Uterus (tissue), 4 donors: ENCODE measurements around the gene TMEM178B. TPM values are rescaled to one million over a fixed set of nuclear protein-coding genes. Genes with fewer than 3 reads are reported as not detected.

Experiments used
- DNase-seq, 2 donors: peaks; one replicate each; pipeline ENCODE4 v3.0.0-alpha.2; 2019 to 2020
- H3K27ac ChIP-seq, 2 donors: fragments of 200-600 bp; sonication (generic); 1 replicate in 1 of 2; 2 replicates in 1 of 2; pipeline ENCODE4 v1.5.1; 2016 to 2018
- H3K27me3 ChIP-seq, 2 donors: fragments of 200-600 bp; sonication (generic); one replicate each; pipeline ENCODE4 v1.5.1; 2018 to 2019; ENCODE audit warnings: control low read depth in 1 of 2
- H3K36me3 ChIP-seq, 2 donors: fragments of 200-600 bp; sonication (generic); one replicate each; pipeline ENCODE4 v1.5.1; 2019; ENCODE audit warnings: control low read depth in 1 of 2
- H3K4me1 ChIP-seq, 2 donors: fragments of 200-600 bp; sonication (generic); one replicate each; pipeline ENCODE4 v1.5.1; 2018 to 2019; ENCODE audit warnings: control low read depth in 1 of 2
- H3K4me3 ChIP-seq, 2 donors: fragments of 200-600 bp; sonication (generic); 1 replicate in 1 of 2; 2 replicates in 1 of 2; pipeline ENCODE4 v1.5.1; 2018 to 2019; ENCODE audit warnings: mild to moderate bottlenecking in 1 of 2
- H3K9me3 ChIP-seq, 2 donors: fragments of 200-600 bp; sonication (generic); one replicate each; pipeline ENCODE4 v1.5.1; 2019; ENCODE audit warnings: control low read depth in 1 of 2
- CTCF ChIP-seq, 4 experiments: fragments of 200-600 bp in 2 of 4; fragments of 450-650 bp in 2 of 4; sonication (generic) in 2 of 4; IDR thresholded peaks; one replicate each; pipeline ENCODE4 v1.5.1; 2016 to 2019; ENCODE audit warnings: antibody characterized with exemption in 4 of 4, mild to moderate bottlenecking in 2 of 4, moderate library complexity in 1 of 4
- POLR2A ChIP-seq, 2 donors: fragments of 450-650 bp; IDR thresholded peaks; one replicate each; pipeline ENCODE4 v1.6.1; 2016; ENCODE audit warnings: antibody characterized with exemption in 2 of 2, mild to moderate bottlenecking in 1 of 2, moderate library complexity in 1 of 2
- intact Hi-C: fragments of 100-400 bp; cut with DNase I; formaldehyde crosslinking; loops from one replicate; pipeline ENCODE4 v1.15.1; 2023; ENCODE audit warnings: low total_unique reads
- total RNA-seq, 4 donors: library from RNA; depleted of rRNA in 3 of 4; stranded (reverse); fragments of >200 nt in 3 of 4; gene quantifications; one replicate each; pipeline versions ENCODE4 v1.1.0 to v1.2.4, GENCODE V29; 2014 to 2023
- donor health status: DM: yes; HTN: yes; CAD: no.

The TMEM178B gene
- total RNA-seq, 4 donors from 2014 or later = 0.76 to 3.0 TPM; not detected in 2

DNA sequence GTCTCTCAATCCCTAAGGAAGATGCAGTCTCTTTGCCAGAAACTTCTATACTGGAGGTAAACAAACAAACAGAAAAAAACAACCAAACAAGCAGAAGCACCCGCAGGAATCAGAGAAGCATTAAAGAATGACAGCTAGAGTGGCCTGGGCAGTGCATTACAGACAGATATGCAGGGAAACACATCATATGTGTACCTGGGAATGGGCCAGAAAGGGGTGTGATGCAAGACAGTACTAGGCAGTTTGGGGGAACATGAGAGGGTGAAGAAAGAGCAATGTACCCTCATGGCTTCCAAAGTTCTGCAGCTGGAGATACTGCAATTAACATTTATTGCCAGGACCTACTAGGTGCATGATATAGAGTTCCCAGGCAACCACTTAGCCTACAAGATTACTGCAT lies 177.3 kb downstream of the TMEM178B start:
- no peaks in the 10 kb centered on the region for H3K9me3 ChIP-seq
- no peaks in the 10 kb centered on the region for H3K4me1 ChIP-seq
- H3K27ac ChIP-seq = no peak overlapping the region
- intact Hi-C loops = no loop called here
- H3K27me3 ChIP-seq = no peaks in the 10 kb centered on the region
- DNase-seq = no peak
- no peak overlapping the region for H3K4me3 ChIP-seq
- no peaks in the 10 kb centered on the region for H3K36me3 ChIP-seq
- TF ChIP-seq POLR2A (IDR thresholded peaks at IDR 0.05) = no peak
- TF ChIP-seq CTCF (IDR thresholded peaks at IDR 0.05) = no peak

DNA sequence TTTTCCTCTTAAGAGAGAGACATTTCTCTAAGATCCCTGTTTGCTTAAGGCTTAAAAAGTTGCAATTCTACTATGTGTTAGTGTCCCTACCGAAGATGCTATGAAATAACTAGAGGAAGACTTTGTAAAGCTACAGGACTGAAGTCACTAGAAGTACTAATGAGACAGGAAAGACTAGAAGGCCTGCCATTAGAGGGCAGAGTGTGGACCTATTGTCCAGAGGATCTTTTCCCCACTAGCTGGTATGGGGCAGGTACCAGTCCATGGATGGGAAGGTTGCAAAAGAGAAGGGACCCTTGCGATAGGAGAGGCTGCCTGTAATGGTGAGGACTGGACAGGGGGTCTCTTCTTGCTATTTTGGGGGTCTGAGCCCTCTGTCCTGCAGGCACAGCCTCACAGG lies 178.1 kb downstream of the TMEM178B start:
- Histone ChIP-seq H3K4me1 (no peaks in the 10 kb centered on the region), H3K27ac (no peak overlapping the region), H3K9me3 (no peaks in the 10 kb centered on the region), H3K27me3 (no peaks in the 10 kb centered on the region), H3K4me3 (no peak overlapping the region), H3K36me3 (no peaks in the 10 kb centered on the region)
- intact Hi-C loops = no loop called here
- TF ChIP-seq POLR2A (IDR thresholded peaks at IDR 0.05) (no peak), CTCF (IDR thresholded peaks at IDR 0.05) (no peak)
- no peak for DNase-seq

- no peak for DNase-seq
These were observed 183.7 kb downstream of the TMEM178B start for GRCh38 chr7:141257597-141257996.

GRCh38 chr7:141258559-141258958 lies 184.7 kb downstream of the TMEM178B start:
- no peaks in the 10 kb centered on the region for H3K27me3 ChIP-seq
- TF ChIP-seq CTCF (IDR thresholded peaks at IDR 0.05) (no peak), POLR2A (IDR thresholded peaks at IDR 0.05) (no peak)
- intact Hi-C loops = no loop called here
- no peak overlapping the region for H3K4me3 ChIP-seq
- H3K27ac ChIP-seq = no peak overlapping the region
- DNase-seq = no peak
- no peaks in the 10 kb centered on the region for H3K4me1 ChIP-seq
- H3K36me3 ChIP-seq = no peaks in the 10 kb centered on the region
- H3K9me3 ChIP-seq = peaks cover 0 to 3% of the 10 kb centered on the region in 2 donors

More at GRCh38 chr7:141257597-141257996, 183.7 kb downstream of the TMEM178B start:
- intact Hi-C loops = no loop called here
- Histone ChIP-seq H3K4me3 (no peak overlapping the region), H3K36me3 (no peaks in the 10 kb centered on the region), H3K4me1 (no peaks in the 10 kb centered on the region), H3K27ac (no peak overlapping the region), H3K27me3 (no peaks in the 10 kb centered on the region), H3K9me3 (peaks cover 0 to 3% of the 10 kb centered on the region in 2 donors)
- TF ChIP-seq POLR2A (IDR thresholded peaks at IDR 0.05) = no peak
- no peak for TF ChIP-seq CTCF (IDR thresholded peaks at IDR 0.05)

DNA sequence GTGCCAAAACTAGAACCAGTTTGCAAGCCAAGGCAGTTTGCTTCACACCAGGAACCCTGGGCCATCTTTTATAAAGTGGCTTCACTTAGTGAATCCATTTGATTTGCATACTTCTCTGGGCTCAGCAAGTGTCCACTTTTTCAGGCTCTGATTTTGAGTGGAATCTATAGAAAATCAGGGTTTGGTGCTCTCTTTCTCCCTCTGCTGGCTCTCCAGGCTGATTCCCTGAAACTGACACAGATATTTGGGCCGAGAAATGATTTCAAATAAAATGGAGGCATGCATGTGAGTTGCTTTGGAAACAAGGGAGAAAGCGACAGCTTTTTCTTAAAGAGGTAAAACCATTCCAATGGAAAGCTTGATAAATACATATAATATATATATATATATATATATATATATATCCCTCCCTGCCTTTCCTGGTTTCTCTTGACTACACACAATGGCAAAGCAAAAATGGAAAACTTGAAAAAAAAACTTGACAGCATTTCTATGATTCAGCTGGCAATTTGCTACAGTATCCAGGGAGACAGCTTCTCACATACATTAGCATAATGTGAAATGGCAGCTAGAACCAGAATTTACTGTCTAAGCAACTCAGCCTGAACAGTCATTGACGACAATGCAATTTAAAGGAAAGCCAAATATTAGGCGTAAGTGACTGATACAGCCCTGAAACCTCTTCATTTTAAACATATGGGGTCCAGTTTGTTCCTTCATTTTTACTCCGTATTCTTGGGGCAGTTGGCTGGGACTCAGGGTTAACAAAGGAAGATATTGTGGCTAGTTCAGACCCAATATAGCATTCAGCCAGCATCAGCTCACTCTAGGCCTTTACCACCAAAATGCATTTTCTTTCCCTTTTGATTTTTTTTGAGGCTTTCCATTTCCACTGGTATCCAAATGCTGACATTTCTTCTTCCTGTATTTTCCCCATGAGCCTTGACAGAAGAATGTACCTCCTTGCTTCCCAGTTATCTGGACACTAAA lies 188.5 kb downstream of the TMEM178B start:
- intact Hi-C loops = no loop called here
- H3K4me1 ChIP-seq = no peaks in the 10 kb centered on the region
- no peak for TF ChIP-seq CTCF (IDR thresholded peaks at IDR 0.05)
- TF ChIP-seq POLR2A (IDR thresholded peaks at IDR 0.05) = no peak
- H3K36me3 ChIP-seq = no peaks in the 10 kb centered on the region
- H3K27me3 ChIP-seq = no peaks in the 10 kb centered on the region
- no peak for DNase-seq
- peaks cover 0 to 3% of the 10 kb centered on the region in 2 donors for H3K9me3 ChIP-seq
- no peak overlapping the region for H3K4me3 ChIP-seq
- no peak overlapping the region for H3K27ac ChIP-seq
